ENCODE measurements around the gene NPLOC4. TPM values are rescaled to one million over a fixed set of nuclear protein-coding genes. Genes with fewer than 3 reads are reported as not detected.

Gene NPLOC4
- total and polyA plus RNA-seq, 2 of the 8 experiments (the other 6 are each of a cell fraction or from before 2014, with no cell fraction given), result 70.7 to 92.7 TPM

DNA sequence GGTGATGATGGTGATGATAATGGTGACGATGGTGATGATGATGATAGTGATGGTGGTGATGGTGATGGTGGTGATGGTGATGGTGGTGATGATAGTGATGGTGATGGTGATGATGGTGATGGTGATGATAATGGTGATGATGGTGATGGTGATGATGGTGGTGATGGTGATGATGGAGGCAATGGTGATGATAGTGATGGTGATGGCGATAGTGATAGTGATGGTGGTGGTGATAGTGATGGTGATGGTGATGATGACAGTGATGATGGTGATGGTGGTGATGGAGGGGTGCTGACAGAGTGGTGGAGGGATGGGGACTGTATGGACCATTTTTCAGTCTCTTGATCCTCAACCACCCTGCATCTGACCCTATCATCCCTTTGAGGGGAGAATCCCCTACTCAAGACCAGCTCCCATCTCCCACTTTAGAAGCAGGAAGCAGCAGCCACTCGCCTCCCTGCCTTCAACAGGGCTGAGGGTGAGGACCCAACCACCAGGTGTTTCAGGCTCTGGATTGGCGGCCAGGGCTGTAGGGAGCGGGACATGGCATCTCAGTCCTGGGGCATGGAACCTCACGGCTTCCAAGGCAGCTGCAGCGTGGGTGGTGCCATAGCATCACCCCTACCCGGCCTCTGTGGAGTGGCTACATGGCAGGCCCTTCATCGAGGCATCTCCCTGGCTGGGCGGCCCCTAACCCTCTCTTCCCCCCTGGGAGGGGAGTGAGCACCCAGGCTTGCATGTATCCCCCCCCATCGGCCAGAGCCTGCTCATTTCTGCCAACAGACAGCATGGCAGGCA, 104.2 kb downstream of the NPLOC4 start:
- Histone ChIP-seq H3K14ac (ENCODE audit: insufficient read length) (no peak overlapping the region), H2AFZ (ENCODE audit: low read length) (no peak overlapping the region), H3K9me3 (ENCODE audit: insufficient read depth in 2 of 2, low read depth in 1 of 2, low read length in 1 of 2) (peaks cover 4 to 8% of the 10 kb centered on the region in 2 experiments; a peak in 2 of 4 replicates), H2BK120ac (replicated peaks; ENCODE audit: low read depth, low read length) (no peak overlapping the region), H3K79me2 (ENCODE audit: control insufficient read depth in 1 of 2, insufficient read depth in 2 of 2, low read length in 2 of 2) (no peaks in the 10 kb centered on the region), H4K5ac (ENCODE audit: insufficient read length, low read depth, low read length) (no peak overlapping the region), H3K27ac (ENCODE audit: low read depth, low read length) (no peak overlapping the region), H3K4me1 (replicated peaks in 1 of 4; ENCODE audit: control insufficient read depth in 3 of 4, insufficient read depth in 4 of 4, low read length in 3 of 4) (peaks cover 0 to 11% (median 4%) of the 10 kb centered on the region in 4 experiments; a peak in 4 of 7 replicates), H4K91ac (replicated peaks; ENCODE audit: insufficient read length, low read length) (no peak overlapping the region), H3K27me3 (replicated peaks in 1 of 4; ENCODE audit: control insufficient read depth in 3 of 4, extremely low read depth in 1 of 4, insufficient read depth in 3 of 4, low read length in 3 of 4) (peaks cover 8 to 28% (median 24%) of the 10 kb centered on the region in 4 experiments; a peak in 6 of 7 replicates), H3K4ac (replicated peaks; ENCODE audit: insufficient read length, low read depth, low read length) (no peak overlapping the region), H3K9ac (replicated peaks in 1 of 4; ENCODE audit: extremely low read depth in 1 of 4, low read depth in 3 of 4, low read length in 3 of 4) (no peak overlapping the region), H3K18ac (ENCODE audit: extremely low read depth, low read length) (no peak overlapping the region), H3K4me2 (ENCODE audit: insufficient read depth in 1 of 2, low read depth in 2 of 2, low read length in 2 of 2) (no peak overlapping the region), H3K23me2 (ENCODE audit: low read depth, low read length) (peaks cover 28% of the 10 kb centered on the region; the same call in 1 of the 2 replicates), H3K36me3 (ENCODE audit: control insufficient read depth in 2 of 4, insufficient read depth in 4 of 4, low read length in 3 of 4) (no peaks in the 10 kb centered on the region), H2BK12ac (ENCODE audit: low read depth, low read length) (no peak overlapping the region), H3K4me3 (ENCODE audit: extremely low read depth in 1 of 4, insufficient read depth in 2 of 4, low read depth in 3 of 4, low read length in 4 of 4) (no peak overlapping the region), H2BK15ac (ENCODE audit: low read length) (no peak overlapping the region), H2AK5ac (ENCODE audit: low read depth, low read length) (peak overlapping the region; percentile 82; the same call in 1 of the 2 replicates), H3K79me1 (ENCODE audit: low read depth, low read length) (no peaks in the 10 kb centered on the region), H2BK20ac (ENCODE audit: low read length) (no peak overlapping the region), H3K23ac (ENCODE audit: insufficient read length) (no peak overlapping the region), H3K56ac (replicated peaks; ENCODE audit: insufficient read length, low read depth, low read length) (peak overlapping the region; percentile 90), H2BK5ac (ENCODE audit: low read depth, low read length) (no peak overlapping the region), H4K8ac (ENCODE audit: extremely low read depth, insufficient read depth, low read length) (no peak overlapping the region; the same call in 1 of the 2 replicates), H4K20me1 (replicated peaks in 1 of 2; ENCODE audit: control insufficient read depth in 1 of 2, insufficient read depth in 2 of 2, low read length in 2 of 2) (peaks cover 0 to 10% of the 10 kb centered on the region in 2 experiments)
- FAIRE-seq, result no peak
- POLR2A ChIA-PET (ENCODE audit: partially characterized antibody), result interaction anchor here (0.6 to 2.8 kb wide), 5 partner anchors 9 to 24 kb away, joined by 3 to 16 read pairs (median 4); partner anchors contain the start of genes ACTG1 and FAAP100
- WGBS, 2 experiments (ENCODE audit: extremely low coverage in 1 of 2, insufficient coverage in 1 of 2, insufficient read length in 1 of 2, insufficient replicate concordance in 2 of 2, low coverage in 1 of 2, low lambda C conversion rate in 2 of 2, missing lambda C conversion rate in 1 of 2), result 89% methylated on average over 11 of the region's 11 CpGs; no CpG with 5 or more reads in 1 of the 2 experiments
- CTCF ChIA-PET (ENCODE audit: partially characterized antibody), result interaction anchor here (0.6 kb wide), 1 partner anchor 537 kb away, joined by 3 read pairs; no protein-coding TSS in a partner anchor
- no peak for DNase-seq (ENCODE audit: low read depth in 1 of 2, low spot score in 2 of 2)
- TF ChIP-seq, protein P1, sequence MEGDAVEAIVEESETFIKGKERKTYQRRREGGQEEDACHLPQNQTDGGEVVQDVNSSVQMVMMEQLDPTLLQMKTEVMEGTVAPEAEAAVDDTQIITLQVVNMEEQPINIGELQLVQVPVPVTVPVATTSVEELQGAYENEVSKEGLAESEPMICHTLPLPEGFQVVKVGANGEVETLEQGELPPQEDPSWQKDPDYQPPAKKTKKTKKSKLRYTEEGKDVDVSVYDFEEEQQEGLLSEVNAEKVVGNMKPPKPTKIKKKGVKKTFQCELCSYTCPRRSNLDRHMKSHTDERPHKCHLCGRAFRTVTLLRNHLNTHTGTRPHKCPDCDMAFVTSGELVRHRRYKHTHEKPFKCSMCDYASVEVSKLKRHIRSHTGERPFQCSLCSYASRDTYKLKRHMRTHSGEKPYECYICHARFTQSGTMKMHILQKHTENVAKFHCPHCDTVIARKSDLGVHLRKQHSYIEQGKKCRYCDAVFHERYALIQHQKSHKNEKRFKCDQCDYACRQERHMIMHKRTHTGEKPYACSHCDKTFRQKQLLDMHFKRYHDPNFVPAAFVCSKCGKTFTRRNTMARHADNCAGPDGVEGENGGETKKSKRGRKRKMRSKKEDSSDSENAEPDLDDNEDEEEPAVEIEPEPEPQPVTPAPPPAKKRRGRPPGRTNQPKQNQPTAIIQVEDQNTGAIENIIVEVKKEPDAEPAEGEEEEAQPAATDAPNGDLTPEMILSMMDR (IDR thresholded peaks at IDR 0.05; ENCODE audit: control extremely low read depth in 1 of 3, insufficient read depth in 1 of 3, low read depth in 1 of 3, low read length in 3 of 3), result no peak
- TF ChIP-seq KDM5A (IDR thresholded peaks at IDR 0.05; ENCODE audit: low read length), result no peak
- TF ChIP-seq SUZ12 (IDR thresholded peaks at IDR 0.05; ENCODE audit: low read length), result no peak
- TF ChIP-seq TCF12 (IDR thresholded peaks at IDR 0.05; ENCODE audit: low read depth, low read length), result no peak
- no peak for TF ChIP-seq SIRT6 (IDR thresholded peaks at IDR 0.05; ENCODE audit: low read length)
- TF ChIP-seq BACH1 (IDR thresholded peaks at IDR 0.05; ENCODE audit: low read length), result no peak
- no peak; a peak in 1 of 3 replicates for TF ChIP-seq POLR2A (IDR thresholded peaks at IDR 0.05; ENCODE audit: control extremely low read depth in 1 of 2, low read depth in 2 of 2, low read length in 2 of 2)
- TF ChIP-seq CBX5 (IDR thresholded peaks at IDR 0.05; ENCODE audit: low read depth, low read length), result no peak
- TF ChIP-seq EGR1 (IDR thresholded peaks at IDR 0.05; ENCODE audit: borderline replicate concordance, low read depth, low read length), result no peak
- TF ChIP-seq, protein P2, sequence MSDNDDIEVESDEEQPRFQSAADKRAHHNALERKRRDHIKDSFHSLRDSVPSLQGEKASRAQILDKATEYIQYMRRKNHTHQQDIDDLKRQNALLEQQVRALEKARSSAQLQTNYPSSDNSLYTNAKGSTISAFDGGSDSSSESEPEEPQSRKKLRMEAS (IDR thresholded peaks at IDR 0.05), result no peak

Data from H1 (cell line).